Large intestine (tissue), 3 donors: Measurements from ENCODE around the gene SLCO2A1. TPM values are rescaled to one million over a fixed set of nuclear protein-coding genes. Genes with fewer than 3 reads are reported as not detected.
A peak's percentile ranks its signal among the peaks of the same experiment; 100 is the strongest.

Experiments used
- DNase-seq, 2 donors: peaks; one replicate each; pipeline versions ENCODE4 v3.0.0 to v3.0.0-alpha.2; 2013
- H3K27ac ChIP-seq: one replicate; pipeline ENCODE4 v1.5.1; 2013; ENCODE audit warnings: low read length
- H3K27me3 ChIP-seq: 2 replicates; pipeline ENCODE4 v1.6.1; 2013; ENCODE audit warnings: low read length; ENCODE audit not compliant: control insufficient read depth, insufficient read depth
- H3K36me3 ChIP-seq: 2 replicates; pipeline ENCODE4 v1.6.1; 2013; ENCODE audit warnings: low read length; ENCODE audit not compliant: control insufficient read depth, insufficient read depth
- H3K4me1 ChIP-seq: one replicate; pipeline ENCODE4 v1.6.1; 2013; ENCODE audit warnings: low read length; ENCODE audit not compliant: control insufficient read depth, insufficient read depth
- H3K4me3 ChIP-seq: one replicate; pipeline ENCODE4 v1.5.1; 2013; ENCODE audit warnings: low read length
- H3K9me3 ChIP-seq: one replicate; pipeline ENCODE4 v1.6.1; 2013; ENCODE audit warnings: mild to moderate bottlenecking, low read depth, low read length, moderate library complexity; ENCODE audit not compliant: control insufficient read depth
- WGBS: methylation state at CpG from one replicate; pipeline ENCODE4 v1.1.5; 2013; ENCODE audit warnings: low lambda C conversion rate; ENCODE audit not compliant: insufficient coverage; 5-methylcytosine and 5-hydroxymethylcytosine counted together
- polyA plus RNA-seq: library from polyadenylated mRNA; unstranded; fragments of 120-200 nt; gene quantifications from one replicate; pipeline ENCODE4 v1.2.1, GENCODE V29; 2013

The SLCO2A1 gene
- polyA plus RNA-seq, 1 donor, result 8.2 TPM

DNA sequence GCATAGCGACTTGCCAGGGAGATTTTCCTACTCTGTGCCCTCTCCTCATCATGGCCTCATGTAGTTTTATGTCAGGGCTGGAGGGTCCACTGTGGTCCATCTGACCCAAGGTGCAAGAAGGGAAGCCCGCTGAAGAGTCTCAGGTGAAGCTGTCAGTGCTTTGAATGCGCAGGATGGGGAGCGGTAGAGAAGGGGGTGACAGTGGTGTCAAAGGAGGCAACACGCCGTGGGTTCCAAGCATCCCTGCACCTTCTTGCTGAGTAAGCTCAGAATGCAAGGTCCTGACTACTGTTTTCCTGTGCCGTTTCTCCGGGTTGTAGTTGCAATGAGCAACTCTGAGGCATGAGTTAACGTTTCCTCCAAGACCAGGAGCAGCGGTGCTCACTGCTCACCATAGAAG lies 89.2 kb downstream of the SLCO2A1 start:
- Histone ChIP-seq H3K9me3 (no peaks in the 10 kb centered on the region), H3K36me3 (no peaks in the 10 kb centered on the region), H3K4me1 (peaks cover 5% of the 10 kb centered on the region), H3K27me3 (no peaks in the 10 kb centered on the region), H3K27ac (no peak overlapping the region), H3K4me3 (no peak overlapping the region)
- DNase-seq, result no peak
- WGBS, result no CpG with 5 or more reads among the region's 10 CpGs

DNA sequence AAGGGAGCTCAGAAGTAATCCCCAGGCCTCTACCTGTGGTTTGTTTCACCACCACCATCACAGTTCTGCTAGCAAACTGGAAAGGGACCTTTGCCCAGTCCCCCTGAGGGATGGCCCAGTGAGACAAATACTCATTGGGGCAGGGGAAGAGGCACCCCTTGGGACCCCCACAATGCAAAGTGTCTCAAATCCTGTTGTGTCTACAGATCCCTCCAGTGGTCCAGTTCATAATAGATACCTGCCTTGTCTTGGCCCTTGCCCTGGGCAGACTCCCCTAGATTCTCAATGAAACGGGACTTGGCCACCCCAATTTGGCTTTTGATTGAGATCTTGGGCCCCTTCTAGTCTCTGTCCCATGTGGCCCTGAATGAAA lies 90.3 kb downstream of the SLCO2A1 start:
- DNase-seq, result no peak
- no CpG with 5 or more reads among the region's 1 CpG for WGBS

DNA sequence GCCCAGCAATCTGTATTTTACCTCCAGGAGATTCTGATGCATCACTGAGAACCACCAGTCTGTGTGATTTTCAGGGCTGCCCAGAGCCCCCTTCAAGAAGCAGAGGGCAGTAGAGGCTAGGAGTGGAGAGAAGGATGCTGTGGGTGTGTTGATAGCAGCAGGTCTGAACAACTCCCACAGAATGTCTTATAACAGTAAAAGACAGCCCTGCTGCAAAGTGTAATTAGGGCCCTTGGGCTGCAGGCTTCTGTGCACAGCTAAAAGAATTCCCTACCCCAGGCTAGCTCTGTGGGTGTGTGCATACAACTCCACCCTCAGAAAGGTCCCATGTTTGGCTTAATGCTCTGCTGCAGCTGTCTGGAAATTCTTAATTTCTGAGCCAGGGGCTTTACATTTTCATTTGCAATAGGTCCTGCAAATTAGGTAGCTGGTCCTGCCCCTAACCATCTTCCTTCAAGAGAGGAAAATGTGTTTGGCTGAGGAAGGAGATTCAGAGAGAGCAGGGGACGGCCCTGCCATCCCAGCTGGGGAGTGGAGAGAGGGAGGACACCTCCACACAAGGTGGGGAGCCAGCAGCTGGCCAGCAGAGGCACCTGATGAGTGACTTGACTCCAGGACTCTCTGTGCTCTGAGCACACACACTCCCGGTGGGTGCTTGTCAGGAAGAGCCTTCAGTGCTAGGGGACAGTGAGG lies 90.8 kb downstream of the SLCO2A1 start:
- Histone ChIP-seq H3K4me1 (peaks cover 10% of the 10 kb centered on the region), H3K27me3 (no peaks in the 10 kb centered on the region), H3K4me3 (no peak overlapping the region), H3K36me3 (no peaks in the 10 kb centered on the region), H3K27ac (no peak overlapping the region), H3K9me3 (no peaks in the 10 kb centered on the region)
- no CpG with 5 or more reads among the region's 2 CpGs for WGBS
- DNase-seq, result no peak

More for the DNA sequence above, 90.3 kb downstream of the SLCO2A1 start:
- Histone ChIP-seq H3K27me3 (no peaks in the 10 kb centered on the region), H3K36me3 (no peaks in the 10 kb centered on the region), H3K27ac (no peak overlapping the region), H3K4me3 (no peak overlapping the region), H3K4me1 (peaks cover 9% of the 10 kb centered on the region), H3K9me3 (no peaks in the 10 kb centered on the region)

DNA sequence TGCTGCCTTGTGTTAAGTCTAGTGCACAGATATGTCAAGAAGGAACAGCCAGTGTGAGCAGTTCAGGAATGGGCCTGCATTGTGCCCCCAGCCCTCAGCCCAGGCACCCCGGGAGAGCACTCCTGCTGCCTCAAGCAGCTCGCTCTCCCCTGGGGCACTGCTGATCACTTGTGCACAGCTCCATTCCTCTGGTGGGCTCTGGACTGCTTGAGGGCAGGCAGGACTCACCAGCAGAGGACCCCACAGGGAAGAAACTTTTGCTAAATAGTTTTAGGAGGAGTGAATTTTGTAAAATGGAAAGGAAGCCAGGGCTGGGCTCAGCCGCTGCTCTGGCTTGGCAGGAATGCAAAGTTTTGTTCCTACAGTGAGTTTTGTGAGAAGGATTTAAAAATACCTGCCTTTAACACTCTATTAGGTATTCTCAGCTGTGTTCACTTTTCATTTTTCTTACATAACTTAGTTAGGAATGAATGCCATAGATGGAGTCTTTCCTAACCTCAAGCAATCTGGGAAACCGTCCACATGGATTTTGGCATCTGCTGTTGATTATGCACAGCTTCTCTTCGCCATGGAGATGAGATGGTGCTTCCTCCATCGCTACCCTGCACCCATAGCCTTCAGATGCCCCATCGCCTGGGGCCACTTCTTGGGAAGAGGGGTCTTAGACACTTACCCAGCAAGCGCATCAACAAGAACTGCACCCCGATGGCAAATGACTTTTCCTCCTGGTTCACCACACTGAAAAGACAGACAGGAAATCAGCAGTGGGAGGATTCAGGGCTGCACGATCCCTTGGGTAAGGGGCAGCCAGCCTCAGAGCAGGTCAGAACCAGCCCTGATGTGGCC lies 91.7 kb downstream of the SLCO2A1 start:
- Histone ChIP-seq H3K4me1 (peaks cover 13% of the 10 kb centered on the region), H3K27ac (no peak overlapping the region), H3K27me3 (no peaks in the 10 kb centered on the region), H3K4me3 (no peak overlapping the region), H3K36me3 (no peaks in the 10 kb centered on the region), H3K9me3 (no peaks in the 10 kb centered on the region)
- WGBS, result no CpG with 5 or more reads among the region's 10 CpGs
- DNase-seq, result no peak

DNA sequence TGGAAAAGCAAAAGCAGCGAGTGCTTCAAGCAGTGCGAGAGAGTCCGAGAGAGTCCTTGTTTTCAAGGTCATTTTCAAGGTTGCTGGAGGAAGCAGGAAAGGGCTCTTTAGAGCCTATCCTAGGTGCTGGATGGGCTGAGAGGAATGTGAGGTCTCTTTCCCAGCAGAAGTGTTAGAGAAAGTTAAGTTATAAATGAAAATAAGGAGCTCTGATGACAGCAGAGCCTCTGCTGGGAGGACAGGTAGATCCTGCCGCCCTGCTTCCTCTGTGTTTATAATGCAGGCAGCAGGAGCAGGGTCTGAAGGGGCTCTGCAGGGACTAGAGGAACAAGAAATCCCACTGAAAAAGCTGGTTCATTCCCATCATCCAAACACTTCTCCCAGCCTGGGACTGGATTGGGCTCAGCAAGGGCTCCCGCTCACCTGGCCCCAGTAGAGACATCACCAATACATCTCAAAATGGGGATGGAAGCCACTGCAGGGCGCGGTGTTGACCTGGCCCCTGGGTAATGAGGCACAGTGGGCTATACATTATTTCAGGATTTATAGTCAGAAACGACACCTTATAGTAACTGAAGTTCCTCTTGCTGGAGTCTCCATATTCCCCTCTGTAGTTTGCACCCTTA lies 92.6 kb downstream of the SLCO2A1 start:
- Histone ChIP-seq H3K4me3 (no peak overlapping the region), H3K9me3 (no peaks in the 10 kb centered on the region), H3K27me3 (no peaks in the 10 kb centered on the region), H3K4me1 (peaks cover 13% of the 10 kb centered on the region), H3K27ac (no peak overlapping the region), H3K36me3 (no peaks in the 10 kb centered on the region)
- DNase-seq, result no peak
- WGBS, result no CpG with 5 or more reads among the region's 8 CpGs

DNA sequence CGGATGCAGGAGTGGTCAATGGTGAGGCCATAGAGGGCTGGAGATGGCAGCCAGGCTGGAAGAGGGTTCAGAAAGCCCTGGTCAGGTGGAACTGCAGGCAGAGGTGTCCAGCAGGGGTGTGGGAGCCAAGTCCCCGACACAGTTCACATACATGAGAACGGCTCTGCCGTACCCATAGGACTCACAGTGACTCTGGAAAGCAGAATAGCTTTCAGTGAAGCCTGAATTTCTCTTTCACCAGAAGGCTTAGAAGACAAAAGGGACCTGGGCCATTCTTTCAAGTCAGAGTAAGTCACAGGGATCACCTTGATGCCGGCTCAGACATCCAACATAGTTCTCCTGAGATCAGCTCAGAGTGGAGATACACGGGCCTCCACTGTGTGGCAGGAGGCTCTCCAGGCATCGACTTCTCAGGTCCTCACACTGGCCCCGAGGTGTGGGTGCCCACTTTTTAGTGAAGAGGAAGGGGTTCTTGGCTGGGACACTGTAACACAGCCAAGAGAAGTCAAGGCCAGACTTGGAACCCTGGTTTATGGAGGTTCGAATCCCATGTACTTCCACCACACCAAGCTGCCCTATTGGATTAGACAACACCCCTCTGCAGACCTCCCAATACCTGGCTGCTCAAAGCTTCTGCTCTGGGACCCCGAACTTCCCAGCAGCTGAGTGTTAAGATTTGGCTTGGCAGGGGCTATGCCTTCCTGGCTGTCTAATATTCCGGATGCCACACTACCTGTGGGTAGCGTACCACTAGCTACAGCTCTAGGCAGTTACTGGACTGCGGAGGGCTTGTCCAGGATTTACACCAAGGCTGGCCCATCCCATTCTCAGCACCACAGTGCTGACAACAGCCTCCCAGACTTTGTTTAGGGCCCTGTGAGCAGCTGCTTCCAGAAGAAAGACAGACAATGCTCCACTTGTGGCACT lies 93.6 kb downstream of the SLCO2A1 start:
- Histone ChIP-seq H3K4me1 (peaks cover 13% of the 10 kb centered on the region), H3K9me3 (no peaks in the 10 kb centered on the region), H3K36me3 (no peaks in the 10 kb centered on the region), H3K27me3 (no peaks in the 10 kb centered on the region), H3K4me3 (no peak overlapping the region), H3K27ac (no peak overlapping the region)
- no peak for DNase-seq
- no CpG with 5 or more reads among the region's 13 CpGs for WGBS

DNA sequence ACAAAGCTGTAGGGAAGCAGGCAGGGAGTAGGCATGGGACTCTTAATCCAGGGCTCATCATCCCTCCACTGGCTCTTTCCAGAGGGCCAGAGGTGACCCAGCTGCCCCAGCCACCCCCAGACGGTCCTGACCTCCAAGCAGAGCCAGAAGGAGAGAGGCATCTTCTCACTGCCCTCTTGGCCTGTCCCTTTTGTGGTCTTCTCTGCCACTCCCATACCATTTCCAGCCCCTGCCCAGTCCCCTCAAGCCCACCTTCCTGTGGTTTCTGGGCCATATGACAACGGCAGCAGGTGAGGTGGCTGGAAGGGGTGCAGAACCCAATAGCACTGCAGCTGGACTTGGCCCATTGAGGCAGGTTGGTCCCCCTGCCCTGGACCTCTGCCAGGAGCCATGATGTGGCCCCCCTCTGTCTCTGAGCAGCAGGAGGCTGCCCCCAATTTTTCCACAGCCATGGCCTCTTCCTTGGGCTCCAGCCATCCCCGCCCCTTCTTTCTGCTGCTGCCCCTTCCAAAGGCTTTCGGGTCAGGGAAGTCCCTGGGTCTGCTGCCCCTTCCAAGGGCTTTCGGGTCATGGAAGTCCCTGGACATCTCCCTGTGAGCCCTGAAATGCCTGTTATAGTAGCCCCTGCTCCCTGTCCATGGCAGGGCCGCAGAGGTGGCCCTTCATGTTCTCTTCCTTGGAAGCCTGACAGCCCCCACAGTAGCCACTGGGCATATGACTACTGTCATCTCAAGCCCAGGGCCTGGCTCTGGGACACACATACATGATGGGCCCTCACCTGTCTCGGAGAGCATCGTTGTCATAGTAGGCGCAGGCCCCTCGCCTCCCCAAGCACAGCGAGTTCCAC lies 94.5 kb downstream of the SLCO2A1 start:
- H3K9me3 ChIP-seq, result no peaks in the 10 kb centered on the region
- no peak for DNase-seq
- H3K27me3 ChIP-seq, result no peaks in the 10 kb centered on the region
- no CpG with 5 or more reads among the region's 11 CpGs for WGBS
- H3K4me3 ChIP-seq, result no peak overlapping the region
- H3K36me3 ChIP-seq, result no peaks in the 10 kb centered on the region
- H3K4me1 ChIP-seq, result peaks cover 13% of the 10 kb centered on the region
- H3K27ac ChIP-seq, result no peak overlapping the region

DNA sequence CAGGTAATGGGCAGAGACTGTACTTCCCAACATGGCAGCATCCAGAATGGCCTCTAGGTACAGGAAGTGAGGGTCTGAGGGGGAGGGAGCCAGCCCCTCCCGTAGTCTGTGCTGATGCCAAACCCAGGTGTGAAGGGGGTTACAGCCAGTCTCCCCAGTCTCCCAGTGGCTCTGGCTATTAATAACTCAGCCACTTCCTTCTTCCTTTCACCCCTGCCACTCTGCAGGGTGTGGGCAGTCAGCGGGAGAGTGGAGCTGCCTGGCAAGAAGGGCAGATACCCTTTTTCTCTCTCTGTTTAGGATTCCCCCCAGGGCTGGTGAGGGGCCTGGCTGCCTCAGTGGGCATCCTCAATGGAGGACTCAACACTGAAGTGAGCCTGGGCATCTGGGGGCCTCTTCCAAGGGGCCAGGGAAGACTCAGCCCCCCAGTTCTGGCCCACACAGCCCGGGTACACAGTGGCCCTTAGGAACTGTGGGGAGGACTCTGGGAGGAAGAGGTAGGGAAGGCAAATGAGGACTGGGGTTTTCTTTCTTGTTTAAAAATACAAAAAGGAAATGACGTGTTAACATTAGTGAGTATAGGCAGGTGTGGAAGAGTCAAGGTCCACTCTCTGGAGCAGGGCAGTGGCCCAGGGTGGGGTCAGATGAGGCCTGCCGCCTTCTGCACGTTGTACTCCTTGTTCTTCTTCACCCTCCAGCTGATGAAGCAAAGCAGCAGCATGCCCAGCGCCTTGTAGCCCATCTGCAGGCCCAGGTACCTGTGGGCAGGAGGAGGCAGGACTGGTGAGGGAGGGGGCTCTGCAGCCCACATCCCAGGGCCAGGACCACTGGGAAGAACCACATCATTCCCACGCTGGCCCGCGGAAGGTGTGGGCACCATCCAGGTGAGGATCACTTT lies 95.4 kb downstream of the SLCO2A1 start:
- WGBS, result no CpG with 5 or more reads among the region's 10 CpGs
- Histone ChIP-seq H3K4me3 (no peak overlapping the region), H3K27me3 (peaks cover 3% of the 10 kb centered on the region), H3K4me1 (peaks cover 13% of the 10 kb centered on the region), H3K27ac (no peak overlapping the region), H3K9me3 (no peaks in the 10 kb centered on the region), H3K36me3 (no peaks in the 10 kb centered on the region)
- DNase-seq, result peak; percentile 64 to 85
